Neural cell (in vitro differentiated cells): ENCODE data around the gene PTPRT.

Source experiments
- CTCF ChIP-seq: fragments of 450-650 bp; IDR thresholded peaks from 2 replicates; pipeline ENCODE4 v1.5.1; 2014; ENCODE audit warnings: antibody characterized with exemption, mild to moderate bottlenecking, moderate library complexity; ENCODE audit not compliant: poor library complexity, severe bottlenecking
- EP300 ChIP-seq: fragments of 450-650 bp; conservative IDR thresholded peaks from 2 replicates; pipeline ENCODE4 v1.6.1; 2014; ENCODE audit warnings: antibody characterized with exemption, mild to moderate bottlenecking, moderate library complexity; ENCODE audit not compliant: poor library complexity, severe bottlenecking
- MXI1 ChIP-seq: fragments of 450-650 bp; conservative IDR thresholded peaks from 2 replicates; pipeline ENCODE4 v1.6.1; 2014; ENCODE audit warnings: antibody characterized with exemption, mild to moderate bottlenecking; ENCODE audit not compliant: poor library complexity, severe bottlenecking
- SMC3 ChIP-seq: fragments of 450-650 bp; conservative IDR thresholded peaks from 2 replicates; pipeline ENCODE4 v1.6.1; 2014; ENCODE audit warnings: antibody characterized with exemption, mild to moderate bottlenecking, moderate library complexity; ENCODE audit not compliant: poor library complexity

GRCh38 chr20:42982218-42982617 is 207.5 kb downstream of the PTPRT start:
- TF ChIP-seq EP300 (no peak), CTCF (no peak), MXI1 (no peak), SMC3 (no peak)
